GM23338 (cell line): ENCODE measurements around the gene GPR171. TPM values are rescaled to one million over a fixed set of nuclear protein-coding genes. Genes with fewer than 3 reads are reported as not detected.

Experiments used
- ATAC-seq: fragments of 200-7000 bp; cut with Tn5 transposase; 3 replicates; pipeline ENCODE4 v1.9.1; 2020
- DNase-seq: peaks from one replicate; pipeline ENCODE4 v3.0.0-alpha.2; 2015; ENCODE audit warnings: low spot score
- H2AFZ ChIP-seq: fragments of 200-600 bp; sonication (generic); 2 replicates; pipeline ENCODE4 v1.8.0; 2016; ENCODE audit warnings: antibody characterized with exemption, mild to moderate bottlenecking, moderate library complexity
- H3F3A ChIP-seq: fragments of 200-600 bp; sonication (generic); replicated peaks from 2 replicates; pipeline ENCODE4 v1.8.0; 2017; ENCODE audit warnings: antibody characterized with exemption, mixed run types, low read depth
- H3K27ac ChIP-seq: fragments of 200-600 bp; sonication (generic); 2 replicates; pipeline ENCODE4 v1.6.1; 2016; ENCODE audit warnings: low read depth
- H3K27me3 ChIP-seq: fragments of 200-600 bp; sonication (generic); 2 replicates; pipeline ENCODE4 v1.8.0; 2016; ENCODE audit warnings: mild to moderate bottlenecking, mixed run types, moderate library complexity; ENCODE audit not compliant: insufficient read depth
- H3K36me3 ChIP-seq: fragments of 200-600 bp; sonication (generic); 2 replicates; pipeline ENCODE4 v1.8.0; 2016; ENCODE audit warnings: mild to moderate bottlenecking; ENCODE audit not compliant: insufficient read depth
- H3K4me1 ChIP-seq: fragments of 200-600 bp; sonication (generic); 2 replicates; pipeline ENCODE4 v1.8.0; 2016; ENCODE audit warnings: mild to moderate bottlenecking, moderate library complexity; ENCODE audit not compliant: insufficient read depth
- H3K4me2 ChIP-seq: fragments of 200-600 bp; sonication (generic); 2 replicates; pipeline ENCODE4 v1.7.1; 2017; ENCODE audit warnings: mixed run types
- H3K4me3 ChIP-seq: fragments of 200-600 bp; sonication (generic); 2 replicates; pipeline ENCODE4 v1.6.1; 2016; ENCODE audit warnings: mixed run types
- H3K79me2 ChIP-seq: fragments of 200-600 bp; sonication (generic); replicated peaks from 2 replicates; pipeline ENCODE4 v1.8.0; 2017; ENCODE audit warnings: mild to moderate bottlenecking; ENCODE audit not compliant: insufficient read depth
- H3K9me2 ChIP-seq: fragments of 200-600 bp; sonication (generic); 2 replicates; pipeline ENCODE4 v1.8.0; 2017; ENCODE audit not compliant: insufficient read depth
- H4K20me1 ChIP-seq: fragments of 200-600 bp; sonication (generic); replicated peaks from 2 replicates; pipeline ENCODE4 v1.8.0; 2017; ENCODE audit warnings: mild to moderate bottlenecking; ENCODE audit not compliant: insufficient read depth
- H3K27ac Mint-ChIP-seq: 2 replicates; pipeline ENCODE4 v1.8.0; 2020; ENCODE audit warnings: inconsistent platforms, mild to moderate bottlenecking, moderate library complexity, mixed read lengths
- H3K27me3 Mint-ChIP-seq: 3 replicates; pipeline ENCODE4 v1.8.0; 2022; ENCODE audit warnings: low read depth, mild to moderate bottlenecking, moderate library complexity, mixed read lengths, inconsistent platforms; ENCODE audit not compliant: insufficient read depth, poor library complexity
- H3K36me3 Mint-ChIP-seq: 3 replicates; pipeline ENCODE4 v1.8.0; 2021; ENCODE audit warnings: low read depth, mild to moderate bottlenecking, inconsistent platforms, moderate library complexity, mixed read lengths
- H3K4me1 Mint-ChIP-seq: 3 replicates; pipeline ENCODE4 v1.8.0; 2020; ENCODE audit warnings: mild to moderate bottlenecking, inconsistent platforms, mixed read lengths
- H3K4me3 Mint-ChIP-seq: 3 replicates; pipeline ENCODE4 v1.8.0; 2021; ENCODE audit warnings: moderate library complexity, mild to moderate bottlenecking, inconsistent platforms, mixed read lengths
- H3K9me3 Mint-ChIP-seq: 3 replicates; pipeline ENCODE4 v1.8.0; 2020; ENCODE audit warnings: moderate library complexity, mild to moderate bottlenecking, inconsistent platforms, mixed read lengths
- CREB1 ChIP-seq: fragments of 250-450 bp; sonication (Bioruptor Pico); IDR thresholded peaks from 2 replicates; pipeline ENCODE4 v1.5.0; 2020; ENCODE audit warnings: low read depth, mild to moderate bottlenecking, moderate library complexity
- EZH2 ChIP-seq: fragments of 200-600 bp; sonication (generic); IDR thresholded peaks from one replicate; pipeline ENCODE4 v1.8.0; 2017; ENCODE audit warnings: antibody characterized with exemption, mild to moderate bottlenecking, low read depth; ENCODE audit not compliant: unreplicated experiment
- EZH2phosphoT487 ChIP-seq: fragments of 200-600 bp; sonication (generic); IDR thresholded peaks from one replicate; pipeline ENCODE4 v1.8.1; 2018; ENCODE audit warnings: antibody characterized with exemption; ENCODE audit not compliant: unreplicated experiment
- JUNB ChIP-seq: IDR thresholded peaks from one replicate; pipeline ENCODE4 v1.6.1; 2016; ENCODE audit warnings: antibody characterized with exemption; ENCODE audit not compliant: unreplicated experiment
- NANOG ChIP-seq: IDR thresholded peaks from 2 replicates; pipeline ENCODE4 v1.6.1; 2016; ENCODE audit warnings: antibody characterized with exemption, borderline replicate concordance
- POLR2AphosphoS5 ChIP-seq: IDR thresholded peaks from 2 replicates; pipeline ENCODE4 v1.6.1; 2016; ENCODE audit warnings: antibody characterized with exemption, low read depth
- STAT1 ChIP-seq: IDR thresholded peaks from one replicate; pipeline ENCODE4 v1.6.1; 2016; ENCODE audit warnings: antibody characterized with exemption; ENCODE audit not compliant: unreplicated experiment
- ZNF114 ChIP-seq: fragments of 250-450 bp; sonication (Bioruptor Pico); IDR thresholded peaks from 2 replicates; pipeline ENCODE4 v1.5.0; 2020; ENCODE audit warnings: mild to moderate bottlenecking, moderate library complexity
- ZNF331 ChIP-seq: fragments of 250-450 bp; sonication (Bioruptor Pico); IDR thresholded peaks from 2 replicates; pipeline ENCODE4 v1.5.0; 2020; ENCODE audit warnings: low read depth, mild to moderate bottlenecking, moderate library complexity
- long read RNA-seq: library from polyadenylated mRNA; unstranded; transcript quantifications from one replicate; pipeline ENCODE4 v2.0.0, GENCODE V29; 2020; ENCODE audit not compliant: unreplicated experiment
- polyA plus RNA-seq: library from polyadenylated mRNA; unstranded; fragments of >200 nt; fragmentation: Nextera tagmentation; extraction: Ambion mirVana; gene quantifications from 2 replicates; pipeline ENCODE4 v1.2.1, GENCODE V29; 2016
- total RNA-seq: library from RNA; depleted of rRNA; stranded (reverse); fragments of >200 nt; shearing (Covaris generic); gene quantifications from 2 replicates; pipeline ENCODE4 v1.2.3, GENCODE V29; 2014; rRNA removed
- TF ChIP-seq, protein P1 (sequence below): IDR thresholded peaks from 2 replicates; pipeline ENCODE4 v1.6.1; 2016; ENCODE audit warnings: antibody characterized with exemption
- TF ChIP-seq, protein P2 (sequence below), 2 experiments: fragments of 200-600 bp in 1 of 2; sonication (generic) in 1 of 2; conservative IDR thresholded peaks; 2 replicates each; pipeline versions ENCODE4 v1.5.1 to v1.6.1; 2016 to 2017; ENCODE audit warnings: antibody characterized with exemption in 2 of 2, low read depth in 2 of 2, mild to moderate bottlenecking in 2 of 2, moderate library complexity in 1 of 2
- TF ChIP-seq, protein P3 (sequence below): IDR thresholded peaks from one replicate; pipeline ENCODE4 v1.6.1; 2018; ENCODE audit warnings: antibody characterized with exemption; ENCODE audit not compliant: unreplicated experiment

The GPR171 gene, protein sequence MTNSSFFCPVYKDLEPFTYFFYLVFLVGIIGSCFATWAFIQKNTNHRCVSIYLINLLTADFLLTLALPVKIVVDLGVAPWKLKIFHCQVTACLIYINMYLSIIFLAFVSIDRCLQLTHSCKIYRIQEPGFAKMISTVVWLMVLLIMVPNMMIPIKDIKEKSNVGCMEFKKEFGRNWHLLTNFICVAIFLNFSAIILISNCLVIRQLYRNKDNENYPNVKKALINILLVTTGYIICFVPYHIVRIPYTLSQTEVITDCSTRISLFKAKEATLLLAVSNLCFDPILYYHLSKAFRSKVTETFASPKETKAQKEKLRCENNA
- total RNA-seq (not detected in 2 replicates), polyA plus RNA-seq (2.4 and 3.4 TPM in 2 replicates)
- long read RNA-seq, result 0 reads

DNA sequence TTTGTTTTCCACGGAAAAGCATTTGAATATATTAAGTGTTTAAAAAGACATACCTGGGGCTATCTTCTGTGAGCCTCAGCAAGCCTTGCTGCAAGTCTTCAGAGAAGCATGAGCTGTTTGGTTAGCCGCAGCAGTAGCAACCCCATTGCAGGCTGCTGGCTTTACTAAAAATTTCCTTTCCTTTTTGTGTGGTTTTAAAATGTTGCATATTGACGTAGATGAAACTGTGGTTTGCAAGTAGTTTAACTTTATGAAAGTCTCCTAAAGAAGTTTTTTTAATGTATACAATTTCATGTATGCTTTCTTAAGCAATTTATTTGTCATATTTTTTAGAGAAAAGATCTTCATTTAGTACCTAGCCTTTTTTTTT, at the start of gene GPR171:
Gene GPR171, minus strand, starts transcription at position 166 of the 370 bp plus-strand sequence. CDS start 3,830 bp downstream, outside the sequence.
- Histone ChIP-seq H3K9me2 (no peaks in the 10 kb centered on the region), H3K4me3 (no peak within 1 kb of the TSS), H3K27me3 (no peaks in the 10 kb centered on the region), H3K79me2 (no peaks in the 10 kb centered on the region), H3K4me2 (no peak within 1 kb of the TSS), H3K4me1 (peaks cover 4% of the 10 kb centered on the region; the same call in 1 of the 2 replicates), H3K27ac (no peak within 1 kb of the TSS), H2AFZ (no peak within 1 kb of the TSS), H4K20me1 (no peaks in the 10 kb centered on the region), H3F3A (no peaks in the 10 kb centered on the region), H3K36me3 (no peaks in the 10 kb centered on the region)
- Mint-ChIP-seq H3K4me1 (peaks cover 11% of the 10 kb centered on the region), H3K27ac (no peak within 1 kb of the TSS), H3K36me3 (no peaks in the 10 kb centered on the region), H3K4me3 (no peak within 1 kb of the TSS), H3K9me3 (no peaks in the 10 kb centered on the region), H3K27me3 (peaks cover 3% of the 10 kb centered on the region)
- DNase-seq (no peak), ATAC-seq (no peak)
- TF ChIP-seq NANOG, result no peak
- no peak for TF ChIP-seq POLR2AphosphoS5
- no peak for TF ChIP-seq ZNF331
- no peak for TF ChIP-seq ZNF114 (CRISPR knock-in tag)
- TF ChIP-seq STAT1, result no peak
- TF ChIP-seq EZH2, result no peak
- no peak for TF ChIP-seq JUNB
- TF ChIP-seq, protein P1, sequence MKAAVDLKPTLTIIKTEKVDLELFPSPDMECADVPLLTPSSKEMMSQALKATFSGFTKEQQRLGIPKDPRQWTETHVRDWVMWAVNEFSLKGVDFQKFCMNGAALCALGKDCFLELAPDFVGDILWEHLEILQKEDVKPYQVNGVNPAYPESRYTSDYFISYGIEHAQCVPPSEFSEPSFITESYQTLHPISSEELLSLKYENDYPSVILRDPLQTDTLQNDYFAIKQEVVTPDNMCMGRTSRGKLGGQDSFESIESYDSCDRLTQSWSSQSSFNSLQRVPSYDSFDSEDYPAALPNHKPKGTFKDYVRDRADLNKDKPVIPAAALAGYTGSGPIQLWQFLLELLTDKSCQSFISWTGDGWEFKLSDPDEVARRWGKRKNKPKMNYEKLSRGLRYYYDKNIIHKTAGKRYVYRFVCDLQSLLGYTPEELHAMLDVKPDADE, result no peak
- TF ChIP-seq CREB1 (CRISPR knock-in tag), result no peak
- no peak for TF ChIP-seq EZH2phosphoT487

DNA sequence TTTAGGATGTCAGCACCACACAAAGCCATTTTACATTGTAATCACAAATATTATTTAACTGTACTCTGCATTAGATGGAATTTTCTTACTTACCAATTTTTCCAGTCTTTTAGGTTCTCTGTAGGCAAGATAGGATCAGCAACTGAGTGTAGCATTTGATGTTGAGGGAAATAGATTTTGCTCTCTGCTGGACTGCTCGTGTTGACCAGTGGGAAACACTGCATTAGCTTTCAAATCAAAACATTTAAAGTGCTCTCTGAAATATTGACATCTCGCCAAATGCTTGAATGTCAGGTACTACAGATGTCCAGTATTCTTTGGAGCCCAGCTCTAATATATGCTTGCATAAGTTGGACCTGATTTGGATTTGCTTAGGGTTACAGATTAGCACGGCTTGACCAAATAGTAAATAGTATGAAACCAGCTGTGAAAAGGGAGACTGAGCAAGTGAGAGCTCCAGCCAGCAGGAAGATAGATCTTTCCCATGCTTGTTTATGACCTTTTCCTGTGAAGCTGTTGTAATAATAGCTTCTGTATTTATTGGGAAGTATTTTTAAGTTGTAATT, 45.8 kb upstream of the GPR171 start:
- no peaks in the 10 kb centered on the region for H3K79me2 ChIP-seq
- TF ChIP-seq ZNF331 (no peak), EZH2 (no peak), POLR2AphosphoS5 (no peak), ZNF114 (CRISPR knock-in tag) (no peak), EZH2phosphoT487 (no peak), CREB1 (CRISPR knock-in tag) (no peak)
- TF ChIP-seq, protein P2, sequence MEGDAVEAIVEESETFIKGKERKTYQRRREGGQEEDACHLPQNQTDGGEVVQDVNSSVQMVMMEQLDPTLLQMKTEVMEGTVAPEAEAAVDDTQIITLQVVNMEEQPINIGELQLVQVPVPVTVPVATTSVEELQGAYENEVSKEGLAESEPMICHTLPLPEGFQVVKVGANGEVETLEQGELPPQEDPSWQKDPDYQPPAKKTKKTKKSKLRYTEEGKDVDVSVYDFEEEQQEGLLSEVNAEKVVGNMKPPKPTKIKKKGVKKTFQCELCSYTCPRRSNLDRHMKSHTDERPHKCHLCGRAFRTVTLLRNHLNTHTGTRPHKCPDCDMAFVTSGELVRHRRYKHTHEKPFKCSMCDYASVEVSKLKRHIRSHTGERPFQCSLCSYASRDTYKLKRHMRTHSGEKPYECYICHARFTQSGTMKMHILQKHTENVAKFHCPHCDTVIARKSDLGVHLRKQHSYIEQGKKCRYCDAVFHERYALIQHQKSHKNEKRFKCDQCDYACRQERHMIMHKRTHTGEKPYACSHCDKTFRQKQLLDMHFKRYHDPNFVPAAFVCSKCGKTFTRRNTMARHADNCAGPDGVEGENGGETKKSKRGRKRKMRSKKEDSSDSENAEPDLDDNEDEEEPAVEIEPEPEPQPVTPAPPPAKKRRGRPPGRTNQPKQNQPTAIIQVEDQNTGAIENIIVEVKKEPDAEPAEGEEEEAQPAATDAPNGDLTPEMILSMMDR (conservative IDR thresholded peaks at IDR 0.05; ENCODE audit: low read depth in 2 of 2), result no peak
- TF ChIP-seq, protein P3, sequence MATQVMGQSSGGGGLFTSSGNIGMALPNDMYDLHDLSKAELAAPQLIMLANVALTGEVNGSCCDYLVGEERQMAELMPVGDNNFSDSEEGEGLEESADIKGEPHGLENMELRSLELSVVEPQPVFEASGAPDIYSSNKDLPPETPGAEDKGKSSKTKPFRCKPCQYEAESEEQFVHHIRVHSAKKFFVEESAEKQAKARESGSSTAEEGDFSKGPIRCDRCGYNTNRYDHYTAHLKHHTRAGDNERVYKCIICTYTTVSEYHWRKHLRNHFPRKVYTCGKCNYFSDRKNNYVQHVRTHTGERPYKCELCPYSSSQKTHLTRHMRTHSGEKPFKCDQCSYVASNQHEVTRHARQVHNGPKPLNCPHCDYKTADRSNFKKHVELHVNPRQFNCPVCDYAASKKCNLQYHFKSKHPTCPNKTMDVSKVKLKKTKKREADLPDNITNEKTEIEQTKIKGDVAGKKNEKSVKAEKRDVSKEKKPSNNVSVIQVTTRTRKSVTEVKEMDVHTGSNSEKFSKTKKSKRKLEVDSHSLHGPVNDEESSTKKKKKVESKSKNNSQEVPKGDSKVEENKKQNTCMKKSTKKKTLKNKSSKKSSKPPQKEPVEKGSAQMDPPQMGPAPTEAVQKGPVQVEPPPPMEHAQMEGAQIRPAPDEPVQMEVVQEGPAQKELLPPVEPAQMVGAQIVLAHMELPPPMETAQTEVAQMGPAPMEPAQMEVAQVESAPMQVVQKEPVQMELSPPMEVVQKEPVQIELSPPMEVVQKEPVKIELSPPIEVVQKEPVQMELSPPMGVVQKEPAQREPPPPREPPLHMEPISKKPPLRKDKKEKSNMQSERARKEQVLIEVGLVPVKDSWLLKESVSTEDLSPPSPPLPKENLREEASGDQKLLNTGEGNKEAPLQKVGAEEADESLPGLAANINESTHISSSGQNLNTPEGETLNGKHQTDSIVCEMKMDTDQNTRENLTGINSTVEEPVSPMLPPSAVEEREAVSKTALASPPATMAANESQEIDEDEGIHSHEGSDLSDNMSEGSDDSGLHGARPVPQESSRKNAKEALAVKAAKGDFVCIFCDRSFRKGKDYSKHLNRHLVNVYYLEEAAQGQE, result no peak
- TF ChIP-seq, protein P1, result no peak
- H3K27me3 ChIP-seq, result no peaks in the 10 kb centered on the region
- DNase-seq (no peak), ATAC-seq (no peak)
- H4K20me1 ChIP-seq, result no peaks in the 10 kb centered on the region
- H3K4me3 ChIP-seq, result no peak overlapping the region
- Mint-ChIP-seq H3K36me3 (no peaks in the 10 kb centered on the region), H3K27ac (no peak overlapping the region), H3K9me3 (no peaks in the 10 kb centered on the region), H3K4me1 (no peaks in the 10 kb centered on the region), H3K4me3 (no peak overlapping the region), H3K27me3 (no peaks in the 10 kb centered on the region)
- H3K36me3 ChIP-seq, result no peaks in the 10 kb centered on the region
- no peaks in the 10 kb centered on the region for H3K9me2 ChIP-seq
- H3K4me1 ChIP-seq, result no peaks in the 10 kb centered on the region
- H3F3A ChIP-seq, result no peaks in the 10 kb centered on the region
- no peak overlapping the region for H3K4me2 ChIP-seq
- no peak overlapping the region for H2AFZ ChIP-seq
- no peak overlapping the region for H3K27ac ChIP-seq
